Muscle of leg (tissue), 11 donors: ENCODE results near the gene UMAD1. TPM values are rescaled to one million over a fixed set of nuclear protein-coding genes. Genes with fewer than 3 reads are reported as not detected.

ENCODE experiments used
- DNase-seq: peaks from one replicate; pipeline ENCODE4 v3.0.0; 2013
- H3K27ac ChIP-seq: one replicate; pipeline ENCODE4 v1.5.1; 2013; ENCODE audit warnings: mild to moderate bottlenecking, low read length, control low read depth
- H3K27me3 ChIP-seq: one replicate; pipeline ENCODE4 v1.6.1; 2013; ENCODE audit warnings: low read length; ENCODE audit not compliant: control insufficient read depth, insufficient read depth
- H3K36me3 ChIP-seq: one replicate; pipeline ENCODE4 v1.6.1; 2013; ENCODE audit warnings: low read length; ENCODE audit not compliant: control insufficient read depth, insufficient read depth
- H3K4me1 ChIP-seq: one replicate; pipeline ENCODE4 v1.6.1; 2013; ENCODE audit warnings: low read length; ENCODE audit not compliant: control insufficient read depth, insufficient read depth
- H3K4me3 ChIP-seq: one replicate; pipeline ENCODE4 v1.5.1; 2013; ENCODE audit warnings: low read length, control low read depth
- H3K9me3 ChIP-seq: replicated peaks from 2 replicates; pipeline ENCODE4 v1.6.1; 2013; ENCODE audit warnings: low read depth, low read length; ENCODE audit not compliant: control insufficient read depth
- WGBS: methylation state at CpG from one replicate; pipeline ENCODE4 v1.1.5; 2013; ENCODE audit warnings: missing lambda C conversion rate; ENCODE audit not compliant: insufficient coverage; 5-methylcytosine and 5-hydroxymethylcytosine counted together
- polyA plus RNA-seq, 8 donors: library from polyadenylated mRNA; unstranded; fragments of 120-200 nt; gene quantifications; one replicate each; pipeline versions ENCODE4 v1.2.1 to v1.2.3, GENCODE V29; 2013; ENCODE audit warnings: inconsistent platforms in 1 of 8, low replicate concordance in 1 of 8; ENCODE audit not compliant: insufficient read length in 8 of 8, insufficient read depth in 1 of 8
- total RNA-seq: library from RNA; stranded (reverse); fragments of 120-200 nt; gene quantifications from one replicate; pipeline ENCODE4 v1.2.4, GENCODE V29; 2013

Gene UMAD1
- total and polyA plus RNA-seq, 9 donors, result 7.4 to 11.8 (median 9.1) TPM

GRCh38 chr7:7710469-7710868 lies 69.9 kb downstream of the UMAD1 start:
- WGBS, result no CpG with 5 or more reads among the region's 2 CpGs
- no peak for DNase-seq
- Histone ChIP-seq H3K36me3 (no peaks in the 10 kb centered on the region), H3K9me3 (no peaks in the 10 kb centered on the region), H3K4me3 (no peak overlapping the region), H3K27me3 (no peaks in the 10 kb centered on the region), H3K27ac (no peak overlapping the region), H3K4me1 (no peaks in the 10 kb centered on the region)

GRCh38 chr7:7713730-7714129 lies 73.2 kb downstream of the UMAD1 start:
- 62% methylated on average over 2 of the region's 4 CpGs for whole genome bisulfite sequencing
- no peaks in the 10 kb centered on the region for H3K27me3 ChIP-seq
- H3K36me3 ChIP-seq, result no peaks in the 10 kb centered on the region
- no peak overlapping the region for H3K4me3 ChIP-seq
- no peaks in the 10 kb centered on the region for H3K4me1 ChIP-seq
- H3K9me3 ChIP-seq, result no peaks in the 10 kb centered on the region
- H3K27ac ChIP-seq, result no peak overlapping the region
- DNase-seq, result no peak

- WGBS, result no CpG with 5 or more reads among the region's 1 CpG
- DNase-seq, result no peak
- no peak within 1 kb of the TSS for H3K4me3 ChIP-seq
Observed at GRCh38 chr7:7718492-7718891, 77.9 kb downstream of the UMAD1 start, which contains the start of gene RPA3. Gene RPA3, minus strand, starts transcription at chr7:7718607. Its CDS starts 78,189 bp downstream, at chr7:7640418.

GRCh38 chr7:7719236-7719635 lies 78.7 kb downstream of the UMAD1 start:
- H3K9me3 ChIP-seq, result no peaks in the 10 kb centered on the region
- WGBS, result 30% methylated on average over 1 of the region's 2 CpGs
- no peaks in the 10 kb centered on the region for H3K27me3 ChIP-seq
- no peaks in the 10 kb centered on the region for H3K36me3 ChIP-seq
- H3K4me1 ChIP-seq, result peaks cover 7% of the 10 kb centered on the region
- H3K4me3 ChIP-seq, result no peak overlapping the region
- peak overlapping the region; percentile 81 for H3K27ac ChIP-seq
- DNase-seq, result peak; percentile 98

More at GRCh38 chr7:7718492-7718891, 77.9 kb downstream of the UMAD1 start, which contains the start of gene RPA3:
- Histone ChIP-seq H3K36me3 (no peaks in the 10 kb centered on the region), H3K4me1 (peaks cover 5% of the 10 kb centered on the region), H3K27me3 (no peaks in the 10 kb centered on the region), H3K27ac (peak within 1 kb of the TSS; percentile 81), H3K9me3 (no peaks in the 10 kb centered on the region)

- DNase-seq, result peak; percentile 86
Observed at GRCh38 chr7:7720193-7720592, 79.6 kb downstream of the UMAD1 start.

GRCh38 chr7:7720750-7721621 lies 80.4 kb downstream of the UMAD1 start:
- peak overlapping the region; percentile 81 for H3K27ac ChIP-seq
- no peak for DNase-seq
- WGBS, result 91% methylated on average over 3 of the region's 5 CpGs
- H3K4me3 ChIP-seq, result no peak overlapping the region
- H3K36me3 ChIP-seq, result no peaks in the 10 kb centered on the region
- no peaks in the 10 kb centered on the region for H3K9me3 ChIP-seq
- H3K4me1 ChIP-seq, result peaks cover 9% of the 10 kb centered on the region
- no peaks in the 10 kb centered on the region for H3K27me3 ChIP-seq

More at GRCh38 chr7:7720193-7720592, 79.6 kb downstream of the UMAD1 start:
- no peaks in the 10 kb centered on the region for H3K9me3 ChIP-seq
- no peaks in the 10 kb centered on the region for H3K27me3 ChIP-seq
- no peaks in the 10 kb centered on the region for H3K36me3 ChIP-seq
- H3K4me1 ChIP-seq, result peaks cover 9% of the 10 kb centered on the region
- WGBS, result no CpG with 5 or more reads among the region's 1 CpG
- no peak overlapping the region for H3K4me3 ChIP-seq
- peak overlapping the region; percentile 81 for H3K27ac ChIP-seq

GRCh38 chr7:7731732-7732131 lies 91.2 kb downstream of the UMAD1 start:
- Histone ChIP-seq H3K27me3 (no peaks in the 10 kb centered on the region), H3K9me3 (no peaks in the 10 kb centered on the region), H3K4me1 (peaks cover 7% of the 10 kb centered on the region), H3K36me3 (no peaks in the 10 kb centered on the region), H3K27ac (peak overlapping the region; percentile 39), H3K4me3 (no peak overlapping the region)
- no peak for DNase-seq

GRCh38 chr7:7732621-7733281 lies 92.2 kb downstream of the UMAD1 start:
- H3K27me3 ChIP-seq, result no peaks in the 10 kb centered on the region
- 67% methylated on average over 1 of the region's 4 CpGs for WGBS
- peak overlapping the region; percentile 48 for H3K27ac ChIP-seq

GRCh38 chr7:7736671-7737070 lies 96.1 kb downstream of the UMAD1 start:
- DNase-seq, result peak; percentile 45
- WGBS, result 60% methylated on average over 1 of the region's 2 CpGs

More at GRCh38 chr7:7732621-7733281, 92.2 kb downstream of the UMAD1 start:
- Histone ChIP-seq H3K9me3 (no peaks in the 10 kb centered on the region), H3K4me3 (no peak overlapping the region), H3K36me3 (no peaks in the 10 kb centered on the region), H3K4me1 (peaks cover 11% of the 10 kb centered on the region)
- peak; percentile 90 for DNase-seq

GRCh38 chr7:7737674-7738073 lies 97.1 kb downstream of the UMAD1 start:
- DNase-seq, result no peak
- Histone ChIP-seq H3K36me3 (no peaks in the 10 kb centered on the region), H3K27me3 (no peaks in the 10 kb centered on the region), H3K9me3 (no peaks in the 10 kb centered on the region), H3K27ac (no peak overlapping the region), H3K4me1 (peaks cover 11% of the 10 kb centered on the region), H3K4me3 (no peak overlapping the region)

More at GRCh38 chr7:7736671-7737070, 96.1 kb downstream of the UMAD1 start:
- Histone ChIP-seq H3K4me3 (no peak overlapping the region), H3K9me3 (no peaks in the 10 kb centered on the region), H3K36me3 (no peaks in the 10 kb centered on the region), H3K27me3 (no peaks in the 10 kb centered on the region), H3K27ac (peak overlapping the region; percentile 44), H3K4me1 (peaks cover 11% of the 10 kb centered on the region)
